ENCODE results near the gene CLSTN2.

- TF ChIP-seq POLR2AphosphoS5 (IDR thresholded peaks at IDR 0.05) (no peak), CTCF (IDR thresholded peaks at IDR 0.05 in 8 of 11, conservative IDR thresholded peaks at IDR 0.05 in 3 of 11) (no peak), POLR2A (IDR thresholded peaks at IDR 0.05) (no peak)
These were observed 47.4 kb downstream of the CLSTN2 start for GRCh38 chr3:139982404-139982803.
